Activated CD8-positive, alpha-beta memory T cell treated with anti-CD3 and anti-CD28 coated beads, Interleukin-2, amount 50 U/mL, for 4 hours (primary cell): ENCODE measurements around the gene NDFIP1.

Experiments used
- DNase-seq: peaks from one replicate; pipeline ENCODE4 v3.0.0-alpha.2; 2020

Gene NDFIP1

GRCh38 chr5:142095035-142095434 is 13.5 kb upstream of the NDFIP1 start:
- peak; percentile 66 for DNase-seq

- DNase-seq: peak; percentile 76
Measured at GRCh38 chr5:142095651-142096330, 12.8 kb upstream of the NDFIP1 start.

DNA sequence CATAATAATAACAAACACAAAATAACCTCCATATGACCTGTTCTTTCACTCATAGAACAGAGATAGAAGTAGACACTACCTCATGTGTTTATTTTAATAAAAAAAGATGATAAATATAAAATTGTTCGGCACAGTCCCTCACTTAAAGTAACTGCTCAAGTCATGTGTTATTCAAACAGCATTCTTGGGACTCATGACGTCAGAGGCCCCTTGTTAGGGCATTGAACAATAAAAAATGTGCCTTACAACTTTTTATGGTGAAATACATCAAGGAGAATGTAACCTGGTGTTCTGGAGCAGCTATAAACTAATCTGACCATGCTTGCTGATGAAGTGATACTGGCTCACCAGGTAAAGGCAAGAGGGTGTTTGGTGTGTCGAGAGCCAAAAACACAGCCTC is 12.2 kb upstream of the NDFIP1 start:
- no peak for DNase-seq

DNA sequence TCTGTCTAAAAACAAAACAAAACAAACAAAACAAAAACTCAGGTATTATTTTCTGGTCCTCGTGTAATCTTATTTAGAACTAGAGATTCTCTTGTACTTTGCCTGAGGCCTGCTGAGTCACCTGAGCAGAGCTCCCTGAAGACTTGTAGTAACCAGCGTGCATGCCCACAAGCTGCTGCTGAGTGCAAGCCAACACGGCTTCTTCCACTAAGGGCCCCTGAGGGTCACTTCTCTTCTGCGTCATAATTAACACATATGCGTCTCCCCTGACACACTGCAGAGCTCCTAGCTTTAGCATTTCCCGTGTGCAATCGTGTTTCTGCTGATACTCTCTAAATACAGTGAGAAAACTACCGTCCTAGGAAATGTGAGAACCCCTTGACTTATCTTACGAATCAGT is 10.9 kb upstream of the NDFIP1 start:
- DNase-seq: peak; percentile 43

DNA sequence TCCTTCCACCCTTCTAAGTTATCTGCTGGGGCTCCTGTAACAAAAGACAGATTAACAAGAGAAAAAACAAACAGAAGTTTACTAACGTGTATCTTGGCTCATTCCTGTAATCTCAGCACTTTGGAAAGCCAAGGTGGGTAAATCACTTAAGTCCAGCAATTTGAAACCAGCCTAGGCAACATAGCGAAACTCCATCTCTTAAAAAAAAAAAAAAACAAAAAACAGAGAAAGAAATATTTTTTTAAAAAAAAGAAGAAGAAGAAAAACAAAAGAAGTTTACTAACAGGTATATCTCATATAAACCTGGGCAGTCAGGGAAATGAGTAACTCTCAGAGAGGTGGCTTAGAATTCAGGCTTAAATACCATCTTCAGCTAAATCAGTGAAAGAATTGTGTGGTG is 10.3 kb upstream of the NDFIP1 start:
- DNase-seq: no peak

DNA sequence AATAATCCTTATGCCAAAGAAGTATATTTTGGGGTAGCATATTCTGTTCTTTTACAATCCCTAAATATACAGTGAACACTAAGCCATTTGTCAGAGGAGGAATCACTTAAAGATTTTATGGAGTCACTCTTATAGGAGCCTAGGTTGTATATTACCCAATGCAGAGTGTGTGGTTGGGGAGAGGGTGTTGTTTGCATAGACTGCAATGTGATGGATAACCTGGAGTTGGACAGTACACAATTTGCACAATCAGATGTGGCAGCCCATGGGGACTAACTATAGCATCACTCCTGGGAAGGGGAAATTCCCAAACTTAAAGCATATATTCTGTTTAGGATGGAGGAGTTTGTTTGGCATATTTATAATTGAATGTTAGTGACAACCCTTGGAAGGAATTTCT is 9.6 kb upstream of the NDFIP1 start:
- no peak for DNase-seq

GRCh38 chr5:142100307-142100706 is 8.3 kb upstream of the NDFIP1 start:
- DNase-seq: no peak

DNA sequence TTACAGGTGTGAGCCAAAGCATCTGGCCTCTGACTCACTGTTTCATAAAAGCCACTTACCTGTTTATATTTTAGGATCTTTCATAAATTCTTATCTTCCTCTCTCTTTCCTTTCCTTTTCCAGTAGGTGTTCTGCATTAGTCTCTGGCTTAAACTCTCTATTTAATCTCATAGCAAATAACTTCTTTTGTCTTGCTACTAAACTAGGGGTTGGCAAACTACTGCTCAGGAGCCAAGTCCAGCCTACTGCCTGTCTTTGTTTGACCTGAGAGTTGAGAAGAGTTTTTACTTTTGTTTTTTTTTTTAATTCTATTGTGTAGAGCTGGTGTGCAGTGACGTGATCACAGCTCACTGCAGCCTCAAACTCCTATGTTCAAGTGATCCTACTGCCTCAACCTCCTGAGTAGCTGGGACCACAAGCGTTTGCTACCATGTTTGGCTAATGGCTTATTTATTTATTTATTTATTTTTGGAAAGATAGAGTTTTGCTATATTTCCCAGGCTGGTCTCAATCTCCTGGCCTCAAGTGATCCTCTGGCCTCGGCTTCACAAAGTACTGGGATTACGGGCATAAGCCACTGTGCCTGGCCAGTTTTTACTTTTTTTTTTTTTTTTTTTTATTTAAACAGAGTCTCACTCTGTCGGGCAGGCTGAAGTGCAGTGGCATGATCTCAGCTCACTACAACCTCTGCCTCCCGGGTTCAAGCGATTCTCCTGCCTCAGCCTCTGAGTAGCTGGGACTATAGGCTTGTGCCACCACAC is 5.4 kb upstream of the NDFIP1 start:
- DNase-seq: no peak

DNA sequence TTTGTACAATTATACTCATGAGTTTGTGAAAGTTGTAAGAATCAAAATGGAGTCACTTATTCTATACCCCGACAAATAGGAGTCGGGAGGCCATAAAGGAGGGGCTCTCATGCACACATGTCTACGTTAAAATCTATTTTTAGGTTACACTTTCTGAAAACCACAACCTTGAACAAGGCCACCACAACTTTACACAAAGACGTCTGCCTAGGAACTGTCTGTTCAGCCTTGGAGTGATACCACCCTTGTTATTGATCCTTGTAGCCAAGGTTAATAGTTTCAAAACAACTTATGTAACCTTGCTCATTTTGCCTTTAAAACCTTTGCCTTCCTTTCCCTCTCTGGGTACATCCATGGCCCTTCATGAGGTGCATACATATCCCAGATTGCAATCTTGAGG is 4.1 kb upstream of the NDFIP1 start:
- DNase-seq: no peak

DNA sequence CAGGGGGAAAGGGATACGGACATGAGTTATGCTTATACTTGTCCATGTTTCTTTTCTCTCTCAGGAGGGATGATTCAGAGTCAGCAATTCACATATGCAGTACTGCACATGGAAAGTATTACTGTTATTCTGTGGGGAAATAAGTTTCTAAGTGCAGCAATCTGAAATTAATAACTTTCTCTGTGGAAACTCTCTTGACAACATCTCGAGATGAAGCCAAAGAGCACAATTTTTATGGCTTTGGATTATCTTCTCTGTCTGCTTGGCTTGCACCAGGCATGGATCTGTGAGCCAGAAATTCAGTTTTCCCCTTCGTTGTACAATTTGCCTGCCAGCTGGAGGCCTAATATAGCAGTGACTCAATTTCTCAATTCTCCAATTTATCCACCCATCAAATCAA is 2.5 kb upstream of the NDFIP1 start:
- no peak for DNase-seq

GRCh38 chr5:142107036-142107735 is 1.4 kb upstream of the NDFIP1 start:
- DNase-seq: no peak

GRCh38 chr5:142107736-142108431 is 695 bp upstream of the NDFIP1 start:
- no peak for DNase-seq

- DNase-seq: no peak
Measured at GRCh38 chr5:142109331-142110045, 909 bp downstream of the NDFIP1 start.

GRCh38 chr5:142110046-142110531 is 1.5 kb downstream of the NDFIP1 start:
- no peak for DNase-seq

DNA sequence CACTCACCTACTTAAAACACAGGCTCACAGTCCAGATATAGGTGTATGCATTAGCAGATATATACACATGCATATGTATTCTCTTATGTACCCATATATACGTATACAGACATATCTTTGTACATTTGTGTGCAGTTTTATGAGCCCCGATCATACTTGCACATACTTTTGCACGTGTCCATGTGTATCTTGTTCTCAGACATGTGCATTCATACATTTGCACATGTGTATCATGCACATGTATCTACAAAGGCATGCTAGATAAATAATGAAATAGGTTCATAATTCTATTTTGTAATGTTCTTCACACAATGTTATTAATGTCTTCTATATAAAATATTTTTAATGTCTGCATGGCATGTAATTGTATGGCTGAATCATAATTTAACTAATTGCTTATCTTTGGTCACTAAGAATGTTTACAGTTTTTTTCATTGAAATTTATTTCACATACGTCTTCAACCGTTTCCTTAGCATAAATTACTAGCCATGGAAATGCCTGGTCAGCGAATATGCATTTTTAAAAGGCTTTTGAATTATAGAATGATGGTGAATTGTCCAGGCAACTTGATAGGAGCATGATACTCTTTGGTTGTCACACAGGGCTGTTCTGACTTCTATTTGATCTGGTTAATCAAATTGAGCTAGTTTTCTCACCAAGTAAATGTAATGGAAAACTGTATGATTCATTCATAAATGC is 2.6 kb downstream of the NDFIP1 start:
- DNase-seq: no peak

DNA sequence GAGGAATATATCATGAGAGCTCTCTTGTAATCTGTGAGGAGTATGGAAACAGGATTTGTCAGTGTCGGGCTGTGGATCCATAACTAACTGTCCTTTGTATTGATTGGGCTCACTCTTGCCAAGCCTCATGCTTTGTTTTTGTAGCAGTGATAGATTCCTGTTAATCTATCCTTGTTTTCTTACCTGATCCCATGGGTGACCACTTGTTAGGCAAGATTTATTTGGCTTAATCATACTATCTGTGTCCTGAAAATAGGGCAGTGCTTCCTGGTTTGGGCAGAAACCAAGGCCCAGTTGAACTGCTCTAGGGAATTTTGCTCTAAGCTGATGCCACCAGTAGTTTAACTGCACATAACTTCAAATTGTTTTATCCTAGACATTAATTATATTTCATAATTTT is 6.1 kb downstream of the NDFIP1 start:
- no peak for DNase-seq

- no peak for DNase-seq
Measured at GRCh38 chr5:142115937-142116614, 7.5 kb downstream of the NDFIP1 start.

DNA sequence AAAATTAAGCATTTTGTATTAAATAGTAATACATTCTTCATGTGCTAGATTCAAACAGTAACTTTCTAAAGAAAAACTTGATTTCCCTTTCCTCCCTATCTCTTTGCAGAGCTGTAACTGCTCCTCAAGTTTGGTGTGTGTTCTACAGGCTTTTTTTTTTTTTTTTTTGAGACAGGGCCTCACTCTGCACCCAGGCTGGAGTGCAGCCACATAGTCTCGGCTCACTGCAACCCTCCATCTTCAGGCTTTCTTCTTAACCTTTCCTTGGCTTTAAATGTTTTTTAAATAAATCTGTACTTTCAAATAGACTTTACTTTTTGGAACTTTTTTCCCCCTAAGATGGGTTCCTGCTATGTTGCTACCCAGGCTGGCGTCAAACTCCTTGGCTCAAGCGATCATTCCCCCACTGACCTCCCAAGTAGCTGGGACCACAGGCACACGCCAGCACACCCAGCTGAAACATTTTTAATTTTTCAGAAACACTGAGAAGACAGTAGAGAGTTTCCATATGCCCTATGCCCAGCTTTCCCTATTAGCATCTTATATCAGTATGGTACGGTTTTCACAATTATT is 9.1 kb downstream of the NDFIP1 start:
- DNase-seq: no peak

- DNase-seq: no peak
Measured at GRCh38 chr5:142118155-142118686, 9.6 kb downstream of the NDFIP1 start.

DNA sequence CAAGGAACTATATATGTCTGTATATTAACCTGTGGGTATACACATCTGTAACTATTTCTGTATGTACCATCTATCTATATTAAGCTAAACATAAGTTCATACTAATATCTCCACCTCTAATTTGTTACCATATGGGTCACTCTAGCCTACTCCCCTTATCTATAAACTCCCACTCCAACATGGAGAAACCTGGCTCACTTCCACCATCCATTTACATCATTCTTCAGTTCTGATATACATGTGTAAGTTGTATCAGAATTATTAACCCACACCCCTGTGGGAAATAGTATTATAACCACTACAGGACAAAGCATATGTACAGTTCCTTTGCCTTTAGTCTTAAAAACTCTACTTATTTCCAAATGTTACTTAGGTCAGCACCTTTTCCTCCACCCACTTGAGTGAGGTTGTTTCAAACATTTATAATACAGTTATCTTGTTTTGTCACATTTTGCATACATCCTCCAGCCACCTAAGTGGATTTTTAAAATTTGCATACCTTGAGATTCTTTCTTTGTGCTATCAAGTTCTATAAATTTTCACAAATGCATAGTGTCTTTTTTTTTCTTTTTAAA is 10.6 kb downstream of the NDFIP1 start:
- DNase-seq: no peak
